Keratinocyte (primary cell): ENCODE results near the gene TPCN2. TPM values are rescaled to one million over a fixed set of nuclear protein-coding genes. Genes with fewer than 3 reads are reported as not detected.

Source experiments
- DNase-seq: peaks from one replicate; pipeline ENCODE4 v3.0.0-alpha.2; 2011; ENCODE audit warnings: low read depth, missing footprints, low spot score
- FAIRE-seq: peaks from 2 replicates; lab custom pipeline; 2011; peaks lifted over from hg19 to GRCh38; lab: Jason Lieb, UNC
- H2AFZ ChIP-seq: 2 replicates; pipeline ENCODE4 v1.6.0; 2012; ENCODE audit warnings: low read length, control low read depth, inconsistent platforms; ENCODE audit not compliant: control insufficient read depth
- H3K27ac ChIP-seq: 2 replicates; pipeline ENCODE4 v1.5.1; 2011; ENCODE audit warnings: low read length; ENCODE audit not compliant: control insufficient read depth, insufficient read depth
- H3K27me3 ChIP-seq: 3 replicates; pipeline ENCODE4 v1.6.0; 2011; ENCODE audit warnings: low read length; ENCODE audit not compliant: control insufficient read depth, insufficient read depth; ENCODE audit errors: extremely low read depth
- H3K36me3 ChIP-seq, 2 experiments: 2 replicates in 1 of 2; 3 replicates in 1 of 2; pipeline ENCODE4 v1.5.1; 2011; ENCODE audit warnings: low read length in 2 of 2, mild to moderate bottlenecking in 1 of 2; ENCODE audit not compliant: control insufficient read depth in 2 of 2, insufficient read depth in 2 of 2; ENCODE audit errors: extremely low read depth in 1 of 2
- H3K4me1 ChIP-seq: 3 replicates; pipeline ENCODE4 v1.5.1; 2011; ENCODE audit warnings: low read length; ENCODE audit not compliant: control insufficient read depth, insufficient read depth; ENCODE audit errors: extremely low read depth
- H3K4me2 ChIP-seq: 3 replicates; pipeline ENCODE4 v1.6.0; 2011; ENCODE audit warnings: low read depth, low read length; ENCODE audit not compliant: control insufficient read depth, insufficient read depth; ENCODE audit errors: extremely low read depth
- H3K4me3 ChIP-seq, 3 experiments: fragments of 200-600 bp in 1 of 3; sonication (generic) in 1 of 3; 2 replicates in 2 of 3; 3 replicates in 1 of 3; pipeline ENCODE4 v1.5.1; 2011 to 2016; ENCODE audit warnings: low read length in 3 of 3, mild to moderate bottlenecking in 3 of 3, control low read depth in 2 of 3, inconsistent platforms in 1 of 3, low read depth in 1 of 3, mixed read lengths in 1 of 3, mixed run types in 1 of 3, moderate library complexity in 1 of 3; ENCODE audit not compliant: control insufficient read depth in 2 of 3, insufficient read depth in 2 of 3; ENCODE audit errors: extremely low read depth in 1 of 3
- H3K79me2 ChIP-seq: 2 replicates; pipeline ENCODE4 v1.6.0; 2012; ENCODE audit warnings: low read length; ENCODE audit not compliant: control insufficient read depth, insufficient read depth
- H3K9ac ChIP-seq: 3 replicates; pipeline ENCODE4 v1.6.0; 2011; ENCODE audit warnings: low read length; ENCODE audit not compliant: control insufficient read depth, insufficient read depth; ENCODE audit errors: extremely low read depth
- H3K9me1 ChIP-seq: 3 replicates; pipeline ENCODE4 v1.6.0; 2011; ENCODE audit warnings: low read length; ENCODE audit not compliant: control insufficient read depth, insufficient read depth; ENCODE audit errors: extremely low read depth
- H3K9me3 ChIP-seq: 2 replicates; pipeline ENCODE4 v1.5.1; 2012; ENCODE audit warnings: low read depth, low read length; ENCODE audit not compliant: control insufficient read depth
- H4K20me1 ChIP-seq: 3 replicates; pipeline ENCODE4 v1.6.0; 2011; ENCODE audit warnings: low read length; ENCODE audit not compliant: control insufficient read depth, insufficient read depth; ENCODE audit errors: extremely low read depth
- EZH2 ChIP-seq: IDR thresholded peaks from one replicate; pipeline ENCODE4 v1.6.1; 2012; ENCODE audit warnings: inconsistent platforms, mild to moderate bottlenecking, low read length, moderate library complexity
- dilution Hi-C: fragments of 300-500 bp; cut with MboI; formaldehyde crosslinking; loops from one replicate; pipeline ENCODE4 v1.7.0; 2020; ENCODE audit warnings: low sequenced_read_pairs; ENCODE audit not compliant: extremely low pct_ligation_motif_present
- polyA plus RNA-seq, 5 experiments: library from polyadenylated mRNA; depleted of rRNA in 3 of 5; stranded (reverse) in 3 of 5; stranded (forward) in 1 of 5; unstranded in 1 of 5; fragments of >200 nt; gene quantifications; 1 replicate in 1 of 5; 2 replicates in 3 of 5; 3 replicates in 1 of 5; pipeline versions ENCODE4 v1.2.1 to v1.2.3, GENCODE V29; 2011 to 2012; ENCODE audit warnings: missing spikeins in 2 of 5, low read depth in 1 of 5, low replicate concordance in 1 of 5
- TF ChIP-seq, protein P1 (sequence below), 3 experiments: IDR thresholded peaks in 1 of 3; conservative IDR thresholded peaks in 1 of 3; optimal IDR thresholded peaks in 1 of 3; 2 replicates in 2 of 3; 3 replicates in 1 of 3; pipeline versions ENCODE3 to v1.5.1; 2011; ENCODE audit warnings: low read length in 3 of 3, mild to moderate bottlenecking in 3 of 3, moderate library complexity in 2 of 3, control low read depth in 1 of 3, inconsistent platforms in 1 of 3; ENCODE audit not compliant: insufficient read depth in 2 of 3; ENCODE audit errors: extremely low read depth in 1 of 3

The TPCN2 gene
- polyA plus RNA-seq, 1 donor (not counting 4 experiments of a cell fraction or from before 2014, with no cell fraction given) = 7.7 TPM

DNA sequence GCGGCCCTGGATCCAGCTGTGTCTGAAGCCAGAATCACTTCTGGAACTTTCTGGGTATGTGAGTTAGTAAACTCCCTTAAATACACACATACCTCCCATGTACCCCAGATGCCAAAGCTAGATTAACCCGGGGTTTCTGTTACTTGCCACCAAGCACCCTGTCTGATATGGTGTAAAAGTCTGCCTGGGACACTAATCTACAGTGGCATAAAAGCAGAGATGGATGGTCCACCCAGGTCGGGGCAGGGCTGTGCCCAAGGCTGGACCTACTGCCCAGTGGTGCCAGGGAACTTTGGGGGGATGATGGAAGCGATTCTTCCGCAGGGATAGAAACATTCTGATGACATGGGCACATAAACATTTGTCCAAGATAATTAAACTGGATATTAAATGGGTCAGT, 48.3 kb upstream of the TPCN2 start:
- H3K79me2 ChIP-seq = no peaks in the 10 kb centered on the region
- FAIRE-seq (no peak), DNase-seq (no peak)
- no peak overlapping the region for H3K4me3 ChIP-seq
- peaks cover 7% of the 10 kb centered on the region for H3K27me3 ChIP-seq
- no peaks in the 10 kb centered on the region for H4K20me1 ChIP-seq
- no peak overlapping the region for H2AFZ ChIP-seq
- dilution Hi-C loops = no loop called here
- TF ChIP-seq, protein P1, sequence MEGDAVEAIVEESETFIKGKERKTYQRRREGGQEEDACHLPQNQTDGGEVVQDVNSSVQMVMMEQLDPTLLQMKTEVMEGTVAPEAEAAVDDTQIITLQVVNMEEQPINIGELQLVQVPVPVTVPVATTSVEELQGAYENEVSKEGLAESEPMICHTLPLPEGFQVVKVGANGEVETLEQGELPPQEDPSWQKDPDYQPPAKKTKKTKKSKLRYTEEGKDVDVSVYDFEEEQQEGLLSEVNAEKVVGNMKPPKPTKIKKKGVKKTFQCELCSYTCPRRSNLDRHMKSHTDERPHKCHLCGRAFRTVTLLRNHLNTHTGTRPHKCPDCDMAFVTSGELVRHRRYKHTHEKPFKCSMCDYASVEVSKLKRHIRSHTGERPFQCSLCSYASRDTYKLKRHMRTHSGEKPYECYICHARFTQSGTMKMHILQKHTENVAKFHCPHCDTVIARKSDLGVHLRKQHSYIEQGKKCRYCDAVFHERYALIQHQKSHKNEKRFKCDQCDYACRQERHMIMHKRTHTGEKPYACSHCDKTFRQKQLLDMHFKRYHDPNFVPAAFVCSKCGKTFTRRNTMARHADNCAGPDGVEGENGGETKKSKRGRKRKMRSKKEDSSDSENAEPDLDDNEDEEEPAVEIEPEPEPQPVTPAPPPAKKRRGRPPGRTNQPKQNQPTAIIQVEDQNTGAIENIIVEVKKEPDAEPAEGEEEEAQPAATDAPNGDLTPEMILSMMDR (optimal IDR thresholded peaks at IDR 0.05 in 1 of 3, IDR thresholded peaks at IDR 0.05 in 1 of 3, conservative IDR thresholded peaks at IDR 0.05 in 1 of 3; ENCODE audit: extremely low read depth in 1 of 3, insufficient read depth in 2 of 3, low read length in 3 of 3) = no peak
- TF ChIP-seq EZH2 = no peak
- no peaks in the 10 kb centered on the region for H3K9me3 ChIP-seq
- H3K4me2 ChIP-seq = no peak overlapping the region
- H3K9me1 ChIP-seq = no peaks in the 10 kb centered on the region
- peaks cover 3% of the 10 kb centered on the region for H3K4me1 ChIP-seq
- no peaks in the 10 kb centered on the region for H3K36me3 ChIP-seq
- H3K27ac ChIP-seq = no peak overlapping the region
- H3K9ac ChIP-seq = no peak overlapping the region

DNA sequence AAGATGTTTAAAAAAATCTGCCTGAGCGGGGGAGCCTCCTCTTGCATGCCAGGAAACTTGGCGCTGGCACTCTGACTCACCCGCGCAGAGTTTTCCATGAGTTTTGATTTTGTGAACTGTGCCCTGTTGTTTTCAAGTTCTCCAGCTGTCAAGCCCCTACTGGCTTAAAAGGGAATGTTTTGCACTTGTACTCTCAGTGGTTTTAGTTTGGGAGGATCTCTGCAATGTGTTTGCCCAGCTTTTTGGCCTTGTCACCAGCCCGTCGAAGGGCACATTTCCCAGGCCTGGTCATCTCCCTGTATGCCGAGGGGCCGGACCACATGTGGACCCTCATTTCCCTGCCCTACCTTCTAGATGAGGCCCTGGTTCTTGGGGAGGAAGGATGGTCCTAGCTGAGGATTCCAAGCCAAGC, 47.9 kb upstream of the TPCN2 start:
- FAIRE-seq = no peak
- Histone ChIP-seq H3K9me1 (no peaks in the 10 kb centered on the region), H3K4me1 (peaks cover 3% of the 10 kb centered on the region), H3K36me3 (no peaks in the 10 kb centered on the region), H3K27me3 (peaks cover 7% of the 10 kb centered on the region), H3K79me2 (no peaks in the 10 kb centered on the region), H3K4me3 (no peak overlapping the region), H3K27ac (no peak overlapping the region), H4K20me1 (no peaks in the 10 kb centered on the region), H3K9ac (no peak overlapping the region), H2AFZ (no peak overlapping the region), H3K4me2 (no peak overlapping the region), H3K9me3 (no peaks in the 10 kb centered on the region)
- no peak for DNase-seq
- TF ChIP-seq, protein P1 (optimal IDR thresholded peaks at IDR 0.05 in 1 of 3, IDR thresholded peaks at IDR 0.05 in 1 of 3, conservative IDR thresholded peaks at IDR 0.05 in 1 of 3; ENCODE audit: extremely low read depth in 1 of 3, insufficient read depth in 2 of 3, low read length in 3 of 3) = peak; percentile 13 to 52 (median 52)
- TF ChIP-seq EZH2 = no peak
- dilution Hi-C loops = no loop called here
